Hepatocyte (in vitro differentiated cells): ENCODE measurements around the gene CBFA2T3.

Source experiments
- EZH2 ChIP-seq: fragments of 200-600 bp; sonication (generic); IDR thresholded peaks from 2 replicates; pipeline ENCODE4 v1.6.1; 2016; ENCODE audit warnings: antibody characterized with exemption, mild to moderate bottlenecking, borderline replicate concordance
- EZH2phosphoT487 ChIP-seq: fragments of 200-600 bp; sonication (generic); IDR thresholded peaks from one replicate; pipeline ENCODE4 v1.6.1; 2018; ENCODE audit warnings: antibody characterized with exemption, mild to moderate bottlenecking, low read depth, moderate library complexity; ENCODE audit not compliant: unreplicated experiment, severe bottlenecking
- TF ChIP-seq, protein P1 (sequence below): fragments of 200-600 bp; sonication (generic); IDR thresholded peaks from 2 replicates; pipeline ENCODE4 v1.5.1; 2016; ENCODE audit warnings: antibody characterized with exemption, mild to moderate bottlenecking; ENCODE audit not compliant: poor library complexity

- TF ChIP-seq, protein P1, sequence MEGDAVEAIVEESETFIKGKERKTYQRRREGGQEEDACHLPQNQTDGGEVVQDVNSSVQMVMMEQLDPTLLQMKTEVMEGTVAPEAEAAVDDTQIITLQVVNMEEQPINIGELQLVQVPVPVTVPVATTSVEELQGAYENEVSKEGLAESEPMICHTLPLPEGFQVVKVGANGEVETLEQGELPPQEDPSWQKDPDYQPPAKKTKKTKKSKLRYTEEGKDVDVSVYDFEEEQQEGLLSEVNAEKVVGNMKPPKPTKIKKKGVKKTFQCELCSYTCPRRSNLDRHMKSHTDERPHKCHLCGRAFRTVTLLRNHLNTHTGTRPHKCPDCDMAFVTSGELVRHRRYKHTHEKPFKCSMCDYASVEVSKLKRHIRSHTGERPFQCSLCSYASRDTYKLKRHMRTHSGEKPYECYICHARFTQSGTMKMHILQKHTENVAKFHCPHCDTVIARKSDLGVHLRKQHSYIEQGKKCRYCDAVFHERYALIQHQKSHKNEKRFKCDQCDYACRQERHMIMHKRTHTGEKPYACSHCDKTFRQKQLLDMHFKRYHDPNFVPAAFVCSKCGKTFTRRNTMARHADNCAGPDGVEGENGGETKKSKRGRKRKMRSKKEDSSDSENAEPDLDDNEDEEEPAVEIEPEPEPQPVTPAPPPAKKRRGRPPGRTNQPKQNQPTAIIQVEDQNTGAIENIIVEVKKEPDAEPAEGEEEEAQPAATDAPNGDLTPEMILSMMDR = no peak
- TF ChIP-seq EZH2 (no peak), EZH2phosphoT487 (no peak)
Measured at GRCh38 chr16:88910284-88911135, 66.5 kb downstream of the CBFA2T3 start.
